Renal cortical epithelial cell (primary cell): ENCODE measurements around the gene GDPD5. TPM values are rescaled to one million over a fixed set of nuclear protein-coding genes. Genes with fewer than 3 reads are reported as not detected.

Experiments
- DNase-seq: peaks from one replicate; pipeline ENCODE4 v3.0.0-alpha.2; 2011; ENCODE audit warnings: low read depth
- total RNA-seq: library from RNA; depleted of rRNA; stranded (reverse); fragments of >200 nt; gene quantifications from 2 replicates; pipeline ENCODE4 v1.2.3, GENCODE V29; 2014

The GDPD5 gene
- total RNA-seq, 1 donor from 2014 or later, result 3.0 TPM

- no peak for DNase-seq
Measured at GRCh38 chr11:75510723-75511019, 15.1 kb downstream of the GDPD5 start.

- no peak for DNase-seq
Measured at GRCh38 chr11:75510004-75510722, 15.6 kb downstream of the GDPD5 start.

- no peak for DNase-seq
Measured at GRCh38 chr11:75509020-75509720, 16.6 kb downstream of the GDPD5 start.

GRCh38 chr11:75508051-75508561 lies 17.6 kb downstream of the GDPD5 start:
- DNase-seq, result no peak

- no peak for DNase-seq
Measured at GRCh38 chr11:75507571-75507970, 18.2 kb downstream of the GDPD5 start.

GRCh38 chr11:75506827-75507226 lies 18.9 kb downstream of the GDPD5 start:
- no peak for DNase-seq

GRCh38 chr11:75505916-75506692 lies 19.6 kb downstream of the GDPD5 start:
- no peak for DNase-seq

- no peak for DNase-seq
Measured at GRCh38 chr11:75504501-75504900, 21.2 kb downstream of the GDPD5 start.

GRCh38 chr11:75503531-75504099 lies 22.1 kb downstream of the GDPD5 start:
- DNase-seq, result no peak

- no peak for DNase-seq
Measured at GRCh38 chr11:75502138-75502537, 23.6 kb downstream of the GDPD5 start.

- DNase-seq, result no peak
Measured at GRCh38 chr11:75500742-75501141, 25.0 kb downstream of the GDPD5 start.

- peak; percentile 81 for DNase-seq
Measured at GRCh38 chr11:75499423-75500190, 26.1 kb downstream of the GDPD5 start.

GRCh38 chr11:75498556-75499255 lies 27.0 kb downstream of the GDPD5 start:
- no peak for DNase-seq

GRCh38 chr11:75497788-75498409 lies 27.8 kb downstream of the GDPD5 start:
- no peak for DNase-seq

- DNase-seq, result no peak
Measured at GRCh38 chr11:75496305-75496752, 29.4 kb downstream of the GDPD5 start.

- no peak for DNase-seq
Measured at GRCh38 chr11:75495749-75496304, 29.9 kb downstream of the GDPD5 start.

GRCh38 chr11:75493626-75494025 lies 32.1 kb downstream of the GDPD5 start:
- no peak for DNase-seq

- DNase-seq, result peak; percentile 30
Measured at GRCh38 chr11:75492181-75492820, 33.4 kb downstream of the GDPD5 start.

- DNase-seq, result no peak
Measured at GRCh38 chr11:75491465-75491864, 34.3 kb downstream of the GDPD5 start.
